SU-DHL-6 (cell line): ENCODE data around the gene RAD1.
A peak's percentile ranks its signal among the peaks of the same experiment; 100 is the strongest.

Experiments
- H2AFZ ChIP-seq: fragments of 200-600 bp; sonication (generic); 2 replicates; pipeline ENCODE4 v1.6.1; 2014; ENCODE audit warnings: low read depth, mild to moderate bottlenecking, moderate library complexity, mixed read lengths, antibody characterized with exemption, low read length; ENCODE audit not compliant: severe bottlenecking
- H3F3A ChIP-seq: fragments of 200-600 bp; shearing (Covaris generic); 2 replicates; pipeline ENCODE4 v1.6.0; 2016; ENCODE audit warnings: antibody characterized with exemption, mild to moderate bottlenecking; ENCODE audit not compliant: insufficient read depth
- H3K27ac ChIP-seq: fragments of 200-600 bp; sonication (generic); 2 replicates; pipeline ENCODE4 v1.5.1; 2016; ENCODE audit warnings: low read depth, mild to moderate bottlenecking, low read length, moderate library complexity, mixed read lengths
- H3K27me3 ChIP-seq: fragments of 200-600 bp; sonication (generic), shearing (Covaris generic); 2 replicates; pipeline ENCODE4 v1.6.0; 2014; ENCODE audit warnings: mild to moderate bottlenecking, low read length
- H3K36me3 ChIP-seq: fragments of 200-600 bp; sonication (generic); 2 replicates; pipeline ENCODE4 v1.6.1; 2014; ENCODE audit warnings: mild to moderate bottlenecking, low read length, mixed read lengths
- H3K4me2 ChIP-seq: fragments of 300-600, 200-600 bp; shearing (Covaris generic), sonication (generic); 2 replicates; pipeline ENCODE4 v1.6.0; 2014; ENCODE audit warnings: low read length, low read depth, mild to moderate bottlenecking; ENCODE audit not compliant: poor library complexity, severe bottlenecking
- H3K4me3 ChIP-seq: fragments of 200-600 bp; sonication (generic); 2 replicates; pipeline ENCODE4 v1.5.1; 2014; ENCODE audit warnings: antibody characterized with exemption, low read length, mild to moderate bottlenecking, mixed read lengths; ENCODE audit not compliant: insufficient read depth, poor library complexity, severe bottlenecking
- H3K79me2 ChIP-seq: fragments of 200-600 bp; sonication (generic); 2 replicates; pipeline ENCODE4 v1.6.1; 2014; ENCODE audit warnings: mild to moderate bottlenecking, low read length, moderate library complexity; ENCODE audit not compliant: insufficient read depth
- H3K9ac ChIP-seq: fragments of 200-600 bp; sonication (generic); 2 replicates; pipeline ENCODE4 v1.7.0; 2014; ENCODE audit warnings: mild to moderate bottlenecking, low read length
- H3K9me2 ChIP-seq: fragments of 200-600 bp; sonication (generic); replicated peaks from 2 replicates; pipeline ENCODE4 v1.6.1; 2014; ENCODE audit warnings: low read length; ENCODE audit not compliant: insufficient read depth
- H3K9me3 ChIP-seq: fragments of 200-600 bp; sonication (generic); 2 replicates; pipeline ENCODE4 v1.6.1; 2014; ENCODE audit warnings: low read length, mixed read lengths; ENCODE audit not compliant: insufficient read depth
- H4K20me1 ChIP-seq: fragments of 200-600 bp; sonication (generic); 2 replicates; pipeline ENCODE4 v1.6.1; 2014; ENCODE audit warnings: low read depth, mild to moderate bottlenecking, antibody characterized with exemption, low read length, moderate library complexity, mixed read lengths
- EZH2phosphoT487 ChIP-seq: fragments of 200-600 bp; sonication (generic), shearing (Covaris generic); conservative IDR thresholded peaks from 2 replicates; pipeline ENCODE4 v1.6.1; 2018; ENCODE audit warnings: mild to moderate bottlenecking, antibody characterized with exemption, low read length, moderate library complexity, mixed read lengths
- TF ChIP-seq, protein P1 (sequence below): fragments of 200-600 bp; sonication (generic); IDR thresholded peaks from one replicate; pipeline ENCODE4 v1.5.1; 2017; ENCODE audit warnings: antibody characterized with exemption, mild to moderate bottlenecking, low read length, moderate library complexity; ENCODE audit not compliant: insufficient read depth, poor library complexity, severe bottlenecking

The RAD1 gene

DNA sequence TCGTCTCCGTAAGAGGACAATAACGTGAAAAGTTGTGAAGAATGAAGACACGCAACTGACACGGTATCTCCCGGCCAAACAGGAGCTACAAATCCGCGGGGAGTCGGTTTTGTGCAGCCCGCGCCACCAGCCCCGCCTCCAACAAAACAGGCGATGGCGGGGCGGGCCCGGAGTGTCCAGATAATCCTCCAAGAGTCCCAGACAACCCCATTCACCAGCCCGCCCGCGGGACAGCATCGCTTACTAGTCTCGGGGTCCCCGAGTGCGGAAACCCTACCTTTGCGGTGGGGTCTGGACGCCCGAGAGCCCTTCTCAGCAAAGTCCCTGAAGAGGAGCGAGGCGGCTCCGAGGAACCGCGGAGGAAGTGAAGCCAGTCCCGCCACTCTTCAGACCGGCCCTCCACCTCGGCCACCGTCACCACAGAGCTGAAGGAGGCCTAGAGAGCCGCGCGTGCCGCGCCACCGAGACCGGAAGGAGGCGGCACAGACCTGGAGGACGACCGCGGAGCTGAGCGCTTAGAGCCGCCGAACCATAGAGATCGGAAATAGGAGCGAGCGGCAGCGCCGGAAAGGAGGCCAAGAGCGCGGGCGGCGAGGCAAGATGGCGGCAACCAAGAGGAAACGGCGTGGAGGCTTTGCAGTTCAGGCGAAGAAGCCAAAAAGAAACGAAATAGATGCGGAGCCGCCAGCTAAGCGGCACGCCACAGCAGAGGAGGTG lies at the start of gene RAD1, which contains the start of gene BRIX1:
TSS of gene RAD1 (minus strand) at position 366 of the 717 bp plus-strand sequence. CDS start 612 bp downstream, outside the sequence.
TSS of gene BRIX1 (plus strand) at position 573 of the 717 bp plus-strand sequence. CDS start at position 601, 28 bp downstream.
- H3K4me3 ChIP-seq: peak within 1 kb of the TSS; percentile 97
- no peaks in the 10 kb centered on the region for H3K9me3 ChIP-seq
- H3K9me2 ChIP-seq: no peaks in the 10 kb centered on the region
- peak within 1 kb of the TSS; percentile 89 for H2AFZ ChIP-seq
- TF ChIP-seq, protein P1, sequence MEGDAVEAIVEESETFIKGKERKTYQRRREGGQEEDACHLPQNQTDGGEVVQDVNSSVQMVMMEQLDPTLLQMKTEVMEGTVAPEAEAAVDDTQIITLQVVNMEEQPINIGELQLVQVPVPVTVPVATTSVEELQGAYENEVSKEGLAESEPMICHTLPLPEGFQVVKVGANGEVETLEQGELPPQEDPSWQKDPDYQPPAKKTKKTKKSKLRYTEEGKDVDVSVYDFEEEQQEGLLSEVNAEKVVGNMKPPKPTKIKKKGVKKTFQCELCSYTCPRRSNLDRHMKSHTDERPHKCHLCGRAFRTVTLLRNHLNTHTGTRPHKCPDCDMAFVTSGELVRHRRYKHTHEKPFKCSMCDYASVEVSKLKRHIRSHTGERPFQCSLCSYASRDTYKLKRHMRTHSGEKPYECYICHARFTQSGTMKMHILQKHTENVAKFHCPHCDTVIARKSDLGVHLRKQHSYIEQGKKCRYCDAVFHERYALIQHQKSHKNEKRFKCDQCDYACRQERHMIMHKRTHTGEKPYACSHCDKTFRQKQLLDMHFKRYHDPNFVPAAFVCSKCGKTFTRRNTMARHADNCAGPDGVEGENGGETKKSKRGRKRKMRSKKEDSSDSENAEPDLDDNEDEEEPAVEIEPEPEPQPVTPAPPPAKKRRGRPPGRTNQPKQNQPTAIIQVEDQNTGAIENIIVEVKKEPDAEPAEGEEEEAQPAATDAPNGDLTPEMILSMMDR: no peak
- TF ChIP-seq EZH2phosphoT487: no peak
- peaks cover 22% of the 10 kb centered on the region for H4K20me1 ChIP-seq
- H3K27ac ChIP-seq: peak within 1 kb of the TSS; percentile 80
- peaks cover 48% of the 10 kb centered on the region for H3K36me3 ChIP-seq
- peaks cover 82% of the 10 kb centered on the region for H3K79me2 ChIP-seq
- H3F3A ChIP-seq: peaks cover 20% of the 10 kb centered on the region; the same call in 1 of the 2 replicates
- H3K9ac ChIP-seq: peak within 1 kb of the TSS; percentile 97
- H3K4me2 ChIP-seq: peak within 1 kb of the TSS; percentile 99
- no peaks in the 10 kb centered on the region for H3K27me3 ChIP-seq

GRCh38 chr5:34959323-34959722 lies 44.0 kb upstream of the RAD1 start:
- no peaks in the 10 kb centered on the region for H3K27me3 ChIP-seq
- no peak overlapping the region for H3K4me2 ChIP-seq
- no peak overlapping the region for H3K9ac ChIP-seq

GRCh38 chr5:34957857-34958690 lies 42.8 kb upstream of the RAD1 start:
- Histone ChIP-seq H3F3A (0 out of 2 replicates have a peak, but pooled peaks cover 4% of the 10 kb centered on the region), H3K9me3 (no peaks in the 10 kb centered on the region), H3K4me3 (no peak overlapping the region), H4K20me1 (no peaks in the 10 kb centered on the region), H2AFZ (no peak overlapping the region), H3K4me2 (no peak overlapping the region), H3K36me3 (peaks cover 19% of the 10 kb centered on the region), H3K27ac (no peak overlapping the region), H3K27me3 (no peaks in the 10 kb centered on the region), H3K9me2 (no peaks in the 10 kb centered on the region), H3K79me2 (no peaks in the 10 kb centered on the region), H3K9ac (no peak overlapping the region)
- TF ChIP-seq EZH2phosphoT487: no peak
- TF ChIP-seq, protein P1: peak; percentile 40

More at GRCh38 chr5:34959323-34959722, 44.0 kb upstream of the RAD1 start:
- no peaks in the 10 kb centered on the region for H3K9me2 ChIP-seq
- H2AFZ ChIP-seq: no peak overlapping the region
- H4K20me1 ChIP-seq: no peaks in the 10 kb centered on the region
- no peak for TF ChIP-seq EZH2phosphoT487
- TF ChIP-seq, protein P1: no peak
- H3K4me3 ChIP-seq: no peak overlapping the region
- H3K36me3 ChIP-seq: peaks cover 12% of the 10 kb centered on the region; the same call in 1 of the 2 replicates
- no peaks in the 10 kb centered on the region for H3K9me3 ChIP-seq
- no peak overlapping the region for H3K27ac ChIP-seq
- no peaks in the 10 kb centered on the region for H3K79me2 ChIP-seq
- H3F3A ChIP-seq: 0 out of 2 replicates have a peak, but pooled peaks cover 4% of the 10 kb centered on the region
